ENCODE results near the gene EDIL3.

Gene EDIL3

GRCh38 chr5:84218546-84218945 lies 166.1 kb downstream of the EDIL3 start:
- Histone ChIP-seq H3K9ac (ENCODE audit: low read length) (no peak overlapping the region), H3K4me3 (ENCODE audit: low read length) (no peak overlapping the region), H3K9me2 (replicated peaks; ENCODE audit: insufficient read depth, low read length) (no peaks in the 10 kb centered on the region), H3K27me3 (replicated peaks; ENCODE audit: insufficient read depth, low read length) (no peaks in the 10 kb centered on the region), H3K9me3 (replicated peaks; ENCODE audit: insufficient read depth, low read length) (no peaks in the 10 kb centered on the region), H3F3A (ENCODE audit: insufficient read depth, low read length) (no peaks in the 10 kb centered on the region), H4K20me1 (ENCODE audit: insufficient read depth, low read length) (no peaks in the 10 kb centered on the region), H3K36me3 (replicated peaks; ENCODE audit: insufficient read depth, low read length) (no peaks in the 10 kb centered on the region), H3K4me1 (ENCODE audit: low read length) (no peaks in the 10 kb centered on the region), H3K79me2 (ENCODE audit: low read length) (no peaks in the 10 kb centered on the region), H3K27ac (ENCODE audit: low read length) (no peak overlapping the region), H2AFZ (ENCODE audit: low read length) (no peak overlapping the region), H3K4me2 (ENCODE audit: low read depth, low read length) (no peak overlapping the region)
- TF ChIP-seq EZH2phosphoT487 (IDR thresholded peaks at IDR 0.05; ENCODE audit: low read length): no peak
- TF ChIP-seq, protein P1, sequence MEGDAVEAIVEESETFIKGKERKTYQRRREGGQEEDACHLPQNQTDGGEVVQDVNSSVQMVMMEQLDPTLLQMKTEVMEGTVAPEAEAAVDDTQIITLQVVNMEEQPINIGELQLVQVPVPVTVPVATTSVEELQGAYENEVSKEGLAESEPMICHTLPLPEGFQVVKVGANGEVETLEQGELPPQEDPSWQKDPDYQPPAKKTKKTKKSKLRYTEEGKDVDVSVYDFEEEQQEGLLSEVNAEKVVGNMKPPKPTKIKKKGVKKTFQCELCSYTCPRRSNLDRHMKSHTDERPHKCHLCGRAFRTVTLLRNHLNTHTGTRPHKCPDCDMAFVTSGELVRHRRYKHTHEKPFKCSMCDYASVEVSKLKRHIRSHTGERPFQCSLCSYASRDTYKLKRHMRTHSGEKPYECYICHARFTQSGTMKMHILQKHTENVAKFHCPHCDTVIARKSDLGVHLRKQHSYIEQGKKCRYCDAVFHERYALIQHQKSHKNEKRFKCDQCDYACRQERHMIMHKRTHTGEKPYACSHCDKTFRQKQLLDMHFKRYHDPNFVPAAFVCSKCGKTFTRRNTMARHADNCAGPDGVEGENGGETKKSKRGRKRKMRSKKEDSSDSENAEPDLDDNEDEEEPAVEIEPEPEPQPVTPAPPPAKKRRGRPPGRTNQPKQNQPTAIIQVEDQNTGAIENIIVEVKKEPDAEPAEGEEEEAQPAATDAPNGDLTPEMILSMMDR (IDR thresholded peaks at IDR 0.05; ENCODE audit: low read length): no peak
- no peak for TF ChIP-seq EZH2 (optimal IDR thresholded peaks at IDR 0.05; ENCODE audit: low read depth, low read length)
- no peak for DNase-seq

DNA sequence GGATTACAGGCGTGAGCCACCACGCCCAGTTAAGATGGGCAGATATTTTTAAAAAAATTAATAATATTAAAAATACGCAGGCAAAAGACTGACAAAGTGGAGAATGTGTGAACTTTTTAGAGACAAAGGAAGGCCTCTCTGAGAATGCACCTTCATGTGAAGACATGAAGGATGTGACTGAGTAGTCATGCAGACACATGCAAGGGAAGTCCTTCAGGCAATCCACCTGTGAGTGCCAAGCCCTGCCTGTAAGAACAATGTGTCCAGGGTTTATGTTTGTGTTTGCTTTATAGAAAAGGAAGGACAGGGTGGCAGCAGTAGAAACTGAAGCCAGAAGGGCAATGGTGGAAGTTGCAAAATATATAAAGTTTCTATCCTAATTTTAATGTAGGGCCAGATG lies 169.2 kb downstream of the EDIL3 start:
- no peaks in the 10 kb centered on the region for H3K27me3 ChIP-seq (replicated peaks; ENCODE audit: insufficient read depth, low read length)
- H3K4me1 ChIP-seq (ENCODE audit: low read length): no peaks in the 10 kb centered on the region
- TF ChIP-seq, protein P1 (IDR thresholded peaks at IDR 0.05; ENCODE audit: low read length): no peak
- no peak for TF ChIP-seq EZH2phosphoT487 (IDR thresholded peaks at IDR 0.05; ENCODE audit: low read length)
- no peak for TF ChIP-seq EZH2 (optimal IDR thresholded peaks at IDR 0.05; ENCODE audit: low read depth, low read length)
- no peak overlapping the region for H2AFZ ChIP-seq (ENCODE audit: low read length)
- H3K4me3 ChIP-seq (ENCODE audit: low read length): no peak overlapping the region
- H3K79me2 ChIP-seq (ENCODE audit: low read length): no peaks in the 10 kb centered on the region
- no peak overlapping the region for H3K4me2 ChIP-seq (ENCODE audit: low read depth, low read length)
- H3K9me2 ChIP-seq (replicated peaks; ENCODE audit: insufficient read depth, low read length): no peaks in the 10 kb centered on the region
- no peaks in the 10 kb centered on the region for H3K36me3 ChIP-seq (replicated peaks; ENCODE audit: insufficient read depth, low read length)
- no peak overlapping the region for H3K9ac ChIP-seq (ENCODE audit: low read length)
- no peak for DNase-seq
- H3K27ac ChIP-seq (ENCODE audit: low read length): no peak overlapping the region
- H3F3A ChIP-seq (ENCODE audit: insufficient read depth, low read length): no peaks in the 10 kb centered on the region
- H3K9me3 ChIP-seq (replicated peaks; ENCODE audit: insufficient read depth, low read length): no peaks in the 10 kb centered on the region
- H4K20me1 ChIP-seq (ENCODE audit: insufficient read depth, low read length): no peaks in the 10 kb centered on the region

- Histone ChIP-seq H3K9ac (ENCODE audit: low read length) (no peak overlapping the region), H3F3A (ENCODE audit: insufficient read depth, low read length) (no peaks in the 10 kb centered on the region), H3K4me1 (ENCODE audit: low read length) (no peaks in the 10 kb centered on the region), H3K9me2 (replicated peaks; ENCODE audit: insufficient read depth, low read length) (no peaks in the 10 kb centered on the region), H2AFZ (ENCODE audit: low read length) (no peak overlapping the region), H3K27me3 (replicated peaks; ENCODE audit: insufficient read depth, low read length) (no peaks in the 10 kb centered on the region), H3K27ac (ENCODE audit: low read length) (no peak overlapping the region), H3K9me3 (replicated peaks; ENCODE audit: insufficient read depth, low read length) (no peaks in the 10 kb centered on the region), H3K4me2 (ENCODE audit: low read depth, low read length) (no peak overlapping the region), H3K36me3 (replicated peaks; ENCODE audit: insufficient read depth, low read length) (no peaks in the 10 kb centered on the region), H4K20me1 (ENCODE audit: insufficient read depth, low read length) (no peaks in the 10 kb centered on the region), H3K79me2 (ENCODE audit: low read length) (no peaks in the 10 kb centered on the region), H3K4me3 (ENCODE audit: low read length) (no peak overlapping the region)
- TF ChIP-seq EZH2phosphoT487 (IDR thresholded peaks at IDR 0.05; ENCODE audit: low read length): no peak
- no peak for TF ChIP-seq EZH2 (optimal IDR thresholded peaks at IDR 0.05; ENCODE audit: low read depth, low read length)
- TF ChIP-seq, protein P1 (IDR thresholded peaks at IDR 0.05; ENCODE audit: low read length): no peak
- DNase-seq: no peak
Measured at GRCh38 chr5:84213861-84214260, 170.8 kb downstream of the EDIL3 start.
